Subcutaneous abdominal adipose tissue (tissue), 5 donors: ENCODE data around the gene PADI2.

Experiments used
- H3K27ac ChIP-seq: one replicate; pipeline ENCODE4 v1.7.0; 2013; ENCODE audit warnings: low read depth, mild to moderate bottlenecking, inconsistent platforms, low read length, moderate library complexity
- H3K27me3 ChIP-seq, 5 donors: one replicate each; pipeline ENCODE4 v1.7.0; 2013; ENCODE audit warnings: low read length in 5 of 5, inconsistent platforms in 1 of 5; ENCODE audit not compliant: control insufficient read depth in 5 of 5, insufficient read depth in 4 of 5
- H3K36me3 ChIP-seq, 5 donors: one replicate each; pipeline ENCODE4 v1.7.0; 2013; ENCODE audit warnings: low read length in 5 of 5; ENCODE audit not compliant: control insufficient read depth in 5 of 5, insufficient read depth in 5 of 5
- H3K4me1 ChIP-seq, 5 donors: one replicate each; pipeline ENCODE4 v1.7.0; 2013; ENCODE audit warnings: low read length in 5 of 5, mild to moderate bottlenecking in 3 of 5, moderate library complexity in 1 of 5; ENCODE audit not compliant: control insufficient read depth in 5 of 5, insufficient read depth in 5 of 5
- H3K4me3 ChIP-seq, 5 donors: one replicate each; pipeline ENCODE4 v1.7.0; 2013; ENCODE audit warnings: low read length in 5 of 5, low read depth in 1 of 5
- H3K9ac ChIP-seq, 5 donors: one replicate each; pipeline ENCODE4 v1.7.0; 2013; ENCODE audit warnings: low read length in 5 of 5, mild to moderate bottlenecking in 4 of 5, moderate library complexity in 3 of 5
- H3K9me3 ChIP-seq, 5 donors: one replicate each; pipeline ENCODE4 v1.7.0; 2013; ENCODE audit warnings: low read length in 5 of 5; ENCODE audit not compliant: control insufficient read depth in 5 of 5
- donor health status: healthy.
- donor health status: healthy.
- donor health status: healthy.
- donor health status: healthy.
- donor health status: healthy.

The PADI2 gene

DNA sequence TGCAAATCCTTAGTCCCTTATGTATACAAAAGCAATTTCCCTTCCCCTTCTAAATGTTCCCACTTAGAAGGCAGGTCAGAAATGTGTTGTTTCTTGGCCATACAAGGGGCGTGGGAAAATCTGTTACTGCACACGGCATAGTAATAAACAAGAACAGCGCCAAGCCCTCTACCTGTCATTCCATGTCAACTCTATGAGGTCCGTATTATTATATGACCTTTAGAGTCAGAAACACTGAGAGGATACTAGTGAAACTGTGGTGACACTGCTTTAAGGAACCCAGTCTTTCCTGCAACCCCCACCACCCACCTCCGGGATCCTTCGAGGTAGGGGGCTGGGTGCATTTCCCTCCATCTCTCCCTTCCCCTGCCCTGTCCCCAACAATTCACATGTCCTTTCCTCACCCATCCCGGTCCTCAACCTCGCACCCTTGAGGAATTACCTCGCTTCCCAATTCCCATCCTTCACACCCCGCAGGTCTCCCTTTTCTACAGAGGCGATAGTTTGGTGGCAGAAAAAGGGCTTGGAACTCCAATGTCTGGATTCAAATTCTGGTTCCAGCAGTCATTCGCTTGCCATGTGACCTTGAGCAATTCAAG is 66.1 kb downstream of the PADI2 start:
- H3K9me3 ChIP-seq = no peaks in the 10 kb centered on the region
- peaks cover 0 to 2% (median 0%) of the 10 kb centered on the region in 5 donors for H3K27me3 ChIP-seq
- H3K9ac ChIP-seq = peak overlapping the region; percentile 77 to 95 (median 91)
- H3K27ac ChIP-seq = peak overlapping the region; percentile 76
- H3K36me3 ChIP-seq = peaks cover 0 to 13% (median 7%) of the 10 kb centered on the region in 5 donors
- peak overlapping the region; percentile 97 to 100 (median 99) for H3K4me3 ChIP-seq
- H3K4me1 ChIP-seq = peaks cover 6 to 17% (median 16%) of the 10 kb centered on the region in 5 donors

DNA sequence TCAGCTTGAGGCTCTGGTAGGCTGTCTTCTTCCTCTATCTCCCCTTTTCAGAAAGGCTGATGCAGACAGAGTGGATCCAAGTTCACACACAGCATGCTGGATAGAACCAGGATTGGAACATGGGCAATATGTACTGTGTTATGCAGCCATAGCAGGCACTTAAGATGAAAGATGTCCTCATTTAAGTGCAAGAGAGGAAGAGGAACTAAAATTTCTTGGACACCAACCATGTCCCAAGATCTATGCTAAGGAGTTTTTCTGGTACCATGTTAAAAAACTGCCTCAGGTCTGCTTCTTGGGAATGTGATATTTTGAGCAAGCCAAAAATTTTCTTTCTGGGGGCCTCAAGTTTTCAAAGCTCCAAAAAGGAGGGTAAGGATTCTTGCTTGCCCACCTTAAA is 66.6 kb downstream of the PADI2 start:
- Histone ChIP-seq H3K27me3 (no peaks in the 10 kb centered on the region), H3K4me1 (peaks cover 6 to 21% (median 16%) of the 10 kb centered on the region in 5 donors), H3K9ac (peak overlapping the region; percentile 77 to 95 (median 91)), H3K36me3 (peaks cover 0 to 13% (median 7%) of the 10 kb centered on the region in 5 donors), H3K9me3 (no peaks in the 10 kb centered on the region), H3K27ac (peak overlapping the region; percentile 76), H3K4me3 (peak overlapping the region; percentile 97 to 100 (median 99))

DNA sequence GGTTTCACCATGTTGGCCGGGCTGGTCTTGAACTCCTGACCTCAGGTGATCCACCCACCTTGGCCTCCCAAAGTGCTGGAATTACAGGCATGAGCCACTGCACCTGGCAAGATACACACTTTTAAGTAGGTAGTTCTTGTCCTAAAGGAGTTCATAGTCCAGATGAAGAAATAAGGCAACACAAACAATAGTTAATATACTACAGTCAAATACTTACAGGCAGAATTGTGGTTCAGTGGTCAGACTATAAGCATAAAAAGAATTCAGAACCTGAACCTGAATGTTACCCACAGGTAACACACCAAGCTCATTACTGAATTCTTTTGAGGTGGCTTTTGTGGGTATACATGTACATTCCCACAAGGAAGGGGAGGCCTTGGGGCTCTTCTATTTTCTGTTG is 67.2 kb downstream of the PADI2 start:
- Histone ChIP-seq H3K27ac (no peak overlapping the region), H3K36me3 (peaks cover 0 to 13% (median 7%) of the 10 kb centered on the region in 5 donors), H3K4me3 (no peak overlapping the region), H3K9me3 (no peaks in the 10 kb centered on the region), H3K27me3 (no peaks in the 10 kb centered on the region), H3K9ac (peak overlapping the region in 1 of 5 donors; percentile 91), H3K4me1 (peaks cover 6 to 25% (median 17%) of the 10 kb centered on the region in 5 donors)

DNA sequence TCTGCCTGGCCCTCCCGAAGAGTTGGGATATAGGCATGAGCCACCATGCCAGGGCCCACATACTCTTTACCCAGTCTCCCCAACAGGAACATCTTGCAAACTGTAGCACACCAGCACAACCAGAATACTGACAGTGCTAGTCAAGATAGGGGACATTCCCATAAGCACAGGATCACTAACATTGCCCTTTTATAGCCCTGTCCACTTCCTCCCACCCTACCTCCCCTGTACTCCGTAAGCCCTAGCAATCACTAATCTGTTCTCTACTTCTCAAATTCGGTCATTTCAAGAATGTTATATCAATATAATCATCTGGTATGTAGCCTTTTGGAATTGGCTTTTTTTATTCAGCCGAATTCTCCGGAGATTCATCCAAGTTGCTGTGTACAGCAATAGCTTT is 71.3 kb downstream of the PADI2 start:
- H3K4me1 ChIP-seq = peaks cover 3 to 35% (median 29%) of the 10 kb centered on the region in 5 donors
- peaks cover 0 to 30% (median 24%) of the 10 kb centered on the region in 5 donors for H3K36me3 ChIP-seq
- H3K9ac ChIP-seq = no peak overlapping the region

DNA sequence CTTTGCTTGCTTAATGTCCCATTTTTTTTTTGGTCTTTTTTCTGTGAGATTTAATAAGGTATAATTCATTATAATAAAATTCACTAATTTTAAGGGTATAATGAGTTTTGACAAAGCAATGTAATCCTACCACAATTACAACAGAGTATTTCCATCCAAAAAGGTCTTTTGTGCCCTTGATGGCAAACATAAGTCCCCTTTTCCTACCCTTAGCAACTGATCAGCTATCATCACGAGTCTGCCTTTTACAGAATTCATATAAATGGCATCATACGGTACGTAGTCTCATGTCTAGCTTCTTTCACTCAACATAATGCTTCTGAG is 73.0 kb downstream of the PADI2 start:
- Histone ChIP-seq H3K4me3 (no peak overlapping the region), H3K27me3 (no peaks in the 10 kb centered on the region), H3K27ac (no peak overlapping the region), H3K9me3 (no peaks in the 10 kb centered on the region), H3K4me1 (peaks cover 0 to 25% (median 19%) of the 10 kb centered on the region in 5 donors), H3K36me3 (peaks cover 0 to 38% (median 29%) of the 10 kb centered on the region in 5 donors), H3K9ac (no peak overlapping the region)

More for the DNA sequence above, 71.3 kb downstream of the PADI2 start:
- H3K4me3 ChIP-seq = no peak overlapping the region
- H3K27me3 ChIP-seq = no peaks in the 10 kb centered on the region
- H3K27ac ChIP-seq = no peak overlapping the region
- H3K9me3 ChIP-seq = no peaks in the 10 kb centered on the region

DNA sequence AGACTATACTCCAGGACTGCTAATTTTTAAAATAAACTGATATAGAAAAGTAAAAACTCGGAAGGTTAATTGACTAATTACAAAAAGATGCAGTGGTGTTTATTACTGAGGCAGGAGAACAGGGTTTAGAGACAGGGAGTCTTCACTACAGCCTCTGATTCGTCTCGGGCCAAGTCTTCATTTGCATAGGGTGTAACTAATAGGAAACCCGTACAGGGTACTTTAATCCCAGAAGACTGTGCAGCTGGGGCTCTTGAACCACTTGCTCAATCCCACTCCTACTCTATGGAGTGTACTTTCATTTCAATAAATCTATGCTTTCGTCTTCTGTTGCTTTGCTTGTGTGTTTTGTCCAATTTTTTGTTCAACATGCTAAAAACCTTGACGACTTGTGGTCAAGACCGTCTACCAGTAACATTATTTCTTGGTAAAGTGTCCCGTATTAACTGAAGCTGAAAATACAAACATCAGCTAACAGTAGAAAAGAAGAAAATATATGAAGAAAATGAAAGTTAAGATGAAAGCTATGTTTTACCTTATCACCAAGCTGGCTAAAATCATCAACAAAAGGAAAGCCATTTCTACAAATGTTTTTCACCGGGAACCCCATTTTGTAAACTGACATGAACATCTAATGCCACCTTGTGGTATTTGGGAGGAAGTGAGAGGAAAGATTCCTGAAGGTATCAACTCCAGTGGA is 73.5 kb downstream of the PADI2 start:
- Histone ChIP-seq H3K4me3 (peak overlapping the region in 4 of 5 donors; percentile 5 to 53 (median 28)), H3K9ac (peak overlapping the region in 2 of 5 donors; percentile 62 to 71), H3K36me3 (peaks cover 0 to 36% (median 30%) of the 10 kb centered on the region in 5 donors), H3K27ac (peak overlapping the region; percentile 27), H3K27me3 (no peaks in the 10 kb centered on the region), H3K4me1 (peaks cover 0 to 25% (median 19%) of the 10 kb centered on the region in 5 donors), H3K9me3 (no peaks in the 10 kb centered on the region)

DNA sequence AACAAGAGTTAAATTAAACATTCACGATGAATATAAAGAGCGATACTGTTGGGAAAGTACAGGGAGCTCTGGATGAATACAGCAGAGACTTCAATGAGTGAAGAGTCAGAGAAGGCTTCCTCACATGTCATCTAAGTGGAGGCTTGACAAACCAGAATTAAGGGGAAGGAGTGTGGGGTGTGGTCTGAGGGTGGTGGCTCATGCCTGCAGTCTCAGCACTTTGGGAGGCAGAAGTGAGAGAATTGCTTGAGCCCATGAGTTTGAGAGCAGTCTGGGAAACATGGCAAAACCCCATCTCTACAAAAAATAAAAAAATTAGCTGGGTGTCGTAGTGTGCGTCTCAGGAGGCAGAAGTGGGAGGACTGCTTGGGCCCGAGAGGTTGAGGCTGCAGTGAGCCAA is 74.1 kb downstream of the PADI2 start:
- H3K9ac ChIP-seq = peak overlapping the region in 1 of 5 donors; percentile 59
- no peaks in the 10 kb centered on the region for H3K27me3 ChIP-seq
- no peak overlapping the region for H3K4me3 ChIP-seq
- no peak overlapping the region for H3K27ac ChIP-seq
- peaks cover 1 to 40% (median 35%) of the 10 kb centered on the region in 5 donors for H3K36me3 ChIP-seq
- H3K4me1 ChIP-seq = peaks cover 0 to 25% (median 19%) of the 10 kb centered on the region in 5 donors
- no peaks in the 10 kb centered on the region for H3K9me3 ChIP-seq

DNA sequence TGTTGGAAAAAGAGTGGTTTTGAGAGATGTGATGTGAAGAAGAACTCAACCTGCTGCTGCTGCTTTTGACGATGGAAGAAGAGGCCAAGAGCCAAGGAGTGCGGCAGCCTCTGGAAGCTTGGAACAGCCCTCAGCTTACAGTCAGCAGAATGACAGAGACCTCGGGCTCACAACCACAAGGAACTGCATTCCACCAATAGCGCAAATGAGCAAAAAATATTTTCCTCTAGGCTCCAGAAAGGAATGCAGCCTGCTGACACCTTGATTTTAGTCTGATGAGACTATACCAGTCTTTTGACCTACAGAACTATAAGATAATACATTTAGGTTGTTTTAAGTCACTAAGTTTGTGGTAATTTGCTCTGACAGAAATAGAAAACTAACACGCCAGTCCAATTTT is 75.6 kb downstream of the PADI2 start:
- H3K4me1 ChIP-seq = peaks cover 0 to 25% (median 19%) of the 10 kb centered on the region in 5 donors
- no peaks in the 10 kb centered on the region for H3K9me3 ChIP-seq
- H3K9ac ChIP-seq = no peak overlapping the region
- H3K27me3 ChIP-seq = no peaks in the 10 kb centered on the region
- no peak overlapping the region for H3K4me3 ChIP-seq
- no peak overlapping the region for H3K27ac ChIP-seq
- peaks cover 12 to 44% (median 35%) of the 10 kb centered on the region in 5 donors for H3K36me3 ChIP-seq

DNA sequence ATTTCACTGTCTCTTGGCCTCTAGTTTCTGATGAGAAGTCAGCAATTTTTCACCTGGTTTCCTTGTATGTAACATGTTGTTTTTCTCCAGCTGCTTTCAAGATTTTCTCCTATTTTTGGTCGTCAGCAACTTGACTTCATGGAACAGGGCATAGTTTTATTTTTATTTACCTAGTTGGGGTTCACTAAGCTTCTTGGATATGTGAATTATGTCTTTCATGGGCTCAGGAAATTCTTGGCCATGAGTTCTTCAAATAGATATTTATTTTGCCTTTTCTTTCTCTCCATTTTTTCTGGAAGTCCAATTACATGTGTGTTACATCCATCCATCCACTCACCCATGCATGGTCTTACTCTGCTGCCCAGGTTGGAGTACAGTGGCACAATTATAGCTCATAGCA is 79.1 kb downstream of the PADI2 start:
- no peak overlapping the region for H3K27ac ChIP-seq
- H3K9ac ChIP-seq = no peak overlapping the region
- no peak overlapping the region for H3K4me3 ChIP-seq
- peaks cover 18 to 50% (median 37%) of the 10 kb centered on the region in 5 donors for H3K36me3 ChIP-seq
- no peaks in the 10 kb centered on the region for H3K27me3 ChIP-seq
- H3K4me1 ChIP-seq = peaks cover 0 to 4% (median 3%) of the 10 kb centered on the region in 5 donors
- H3K9me3 ChIP-seq = no peaks in the 10 kb centered on the region

DNA sequence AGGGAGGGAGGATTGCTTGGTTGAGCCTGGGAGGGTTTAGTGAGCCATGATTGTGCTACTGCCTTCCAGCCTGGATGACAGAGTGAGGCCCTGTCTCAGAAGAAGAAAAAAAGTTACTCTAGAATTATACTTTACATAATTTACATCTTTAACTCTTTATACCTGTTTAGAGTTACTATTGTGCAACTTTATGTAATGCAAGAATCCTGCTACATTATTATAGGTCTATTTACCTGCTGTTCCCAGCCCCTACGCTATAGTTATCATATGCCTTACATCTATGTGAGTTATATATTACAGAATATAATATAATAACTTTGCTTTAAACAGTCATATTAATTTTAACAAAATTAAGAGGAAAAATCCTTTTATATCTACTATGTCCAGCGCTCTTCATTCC is 79.7 kb downstream of the PADI2 start:
- Histone ChIP-seq H3K4me1 (no peaks in the 10 kb centered on the region), H3K27ac (no peak overlapping the region), H3K9me3 (no peaks in the 10 kb centered on the region), H3K9ac (no peak overlapping the region), H3K36me3 (peaks cover 18 to 49% (median 35%) of the 10 kb centered on the region in 5 donors), H3K4me3 (no peak overlapping the region), H3K27me3 (no peaks in the 10 kb centered on the region)
